Measurements from ENCODE around the gene CADPS2.

DNA sequence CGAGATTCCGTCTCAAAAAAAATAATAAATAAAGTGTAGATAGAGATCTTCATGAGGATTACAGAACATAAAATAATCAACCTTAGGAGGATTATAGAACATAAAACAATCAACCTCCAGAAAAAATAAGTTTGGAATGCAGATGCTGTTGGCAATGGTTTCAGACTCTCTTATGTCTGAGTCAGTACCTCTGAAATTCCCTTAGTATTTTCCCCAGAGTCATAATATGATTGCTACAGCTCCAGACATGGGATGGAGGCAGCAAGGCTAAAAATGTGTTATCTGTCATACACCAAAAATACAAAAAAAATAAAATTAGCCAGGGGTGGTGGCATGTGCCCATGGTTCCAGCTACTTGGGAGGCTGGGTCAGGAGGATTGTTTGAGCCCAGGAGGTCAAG lies 22.2 kb downstream of the CADPS2 start:
- no peak for TF ChIP-seq FOXM1 (IDR thresholded peaks at IDR 0.05; ENCODE audit: low read depth, low read length)
- TF ChIP-seq SP1 (IDR thresholded peaks at IDR 0.05; ENCODE audit: low read depth, low read length) = no peak
- TF ChIP-seq KAT2A (conservative IDR thresholded peaks at IDR 0.05; ENCODE audit: control insufficient read depth, low read depth, low read length) = no peak
- TF ChIP-seq SIN3A (IDR thresholded peaks at IDR 0.05; ENCODE audit: low read depth, low read length) = no peak
- TF ChIP-seq, protein P1, sequence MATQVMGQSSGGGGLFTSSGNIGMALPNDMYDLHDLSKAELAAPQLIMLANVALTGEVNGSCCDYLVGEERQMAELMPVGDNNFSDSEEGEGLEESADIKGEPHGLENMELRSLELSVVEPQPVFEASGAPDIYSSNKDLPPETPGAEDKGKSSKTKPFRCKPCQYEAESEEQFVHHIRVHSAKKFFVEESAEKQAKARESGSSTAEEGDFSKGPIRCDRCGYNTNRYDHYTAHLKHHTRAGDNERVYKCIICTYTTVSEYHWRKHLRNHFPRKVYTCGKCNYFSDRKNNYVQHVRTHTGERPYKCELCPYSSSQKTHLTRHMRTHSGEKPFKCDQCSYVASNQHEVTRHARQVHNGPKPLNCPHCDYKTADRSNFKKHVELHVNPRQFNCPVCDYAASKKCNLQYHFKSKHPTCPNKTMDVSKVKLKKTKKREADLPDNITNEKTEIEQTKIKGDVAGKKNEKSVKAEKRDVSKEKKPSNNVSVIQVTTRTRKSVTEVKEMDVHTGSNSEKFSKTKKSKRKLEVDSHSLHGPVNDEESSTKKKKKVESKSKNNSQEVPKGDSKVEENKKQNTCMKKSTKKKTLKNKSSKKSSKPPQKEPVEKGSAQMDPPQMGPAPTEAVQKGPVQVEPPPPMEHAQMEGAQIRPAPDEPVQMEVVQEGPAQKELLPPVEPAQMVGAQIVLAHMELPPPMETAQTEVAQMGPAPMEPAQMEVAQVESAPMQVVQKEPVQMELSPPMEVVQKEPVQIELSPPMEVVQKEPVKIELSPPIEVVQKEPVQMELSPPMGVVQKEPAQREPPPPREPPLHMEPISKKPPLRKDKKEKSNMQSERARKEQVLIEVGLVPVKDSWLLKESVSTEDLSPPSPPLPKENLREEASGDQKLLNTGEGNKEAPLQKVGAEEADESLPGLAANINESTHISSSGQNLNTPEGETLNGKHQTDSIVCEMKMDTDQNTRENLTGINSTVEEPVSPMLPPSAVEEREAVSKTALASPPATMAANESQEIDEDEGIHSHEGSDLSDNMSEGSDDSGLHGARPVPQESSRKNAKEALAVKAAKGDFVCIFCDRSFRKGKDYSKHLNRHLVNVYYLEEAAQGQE (IDR thresholded peaks at IDR 0.05; ENCODE audit: low read depth, low read length) = no peak
- no peak for TF ChIP-seq EZH2 (IDR thresholded peaks at IDR 0.05; ENCODE audit: borderline replicate concordance, control insufficient read depth, low read depth, low read length)
- TF ChIP-seq, protein P2, sequence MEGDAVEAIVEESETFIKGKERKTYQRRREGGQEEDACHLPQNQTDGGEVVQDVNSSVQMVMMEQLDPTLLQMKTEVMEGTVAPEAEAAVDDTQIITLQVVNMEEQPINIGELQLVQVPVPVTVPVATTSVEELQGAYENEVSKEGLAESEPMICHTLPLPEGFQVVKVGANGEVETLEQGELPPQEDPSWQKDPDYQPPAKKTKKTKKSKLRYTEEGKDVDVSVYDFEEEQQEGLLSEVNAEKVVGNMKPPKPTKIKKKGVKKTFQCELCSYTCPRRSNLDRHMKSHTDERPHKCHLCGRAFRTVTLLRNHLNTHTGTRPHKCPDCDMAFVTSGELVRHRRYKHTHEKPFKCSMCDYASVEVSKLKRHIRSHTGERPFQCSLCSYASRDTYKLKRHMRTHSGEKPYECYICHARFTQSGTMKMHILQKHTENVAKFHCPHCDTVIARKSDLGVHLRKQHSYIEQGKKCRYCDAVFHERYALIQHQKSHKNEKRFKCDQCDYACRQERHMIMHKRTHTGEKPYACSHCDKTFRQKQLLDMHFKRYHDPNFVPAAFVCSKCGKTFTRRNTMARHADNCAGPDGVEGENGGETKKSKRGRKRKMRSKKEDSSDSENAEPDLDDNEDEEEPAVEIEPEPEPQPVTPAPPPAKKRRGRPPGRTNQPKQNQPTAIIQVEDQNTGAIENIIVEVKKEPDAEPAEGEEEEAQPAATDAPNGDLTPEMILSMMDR (IDR thresholded peaks at IDR 0.05 in 2 of 3, conservative IDR thresholded peaks at IDR 0.05 in 1 of 3; ENCODE audit: control insufficient read depth in 2 of 3, extremely low read depth in 1 of 3, insufficient read depth in 1 of 3, low read depth in 3 of 3, low read length in 3 of 3) = no peak
- TF ChIP-seq NR2C2 (IDR thresholded peaks at IDR 0.05; ENCODE audit: borderline replicate concordance, control insufficient read depth, insufficient read length, low read depth) = no peak
- TF ChIP-seq TAF1 (IDR thresholded peaks at IDR 0.05; ENCODE audit: borderline replicate concordance, low read depth, low read length) = no peak
- TF ChIP-seq, protein P3, sequence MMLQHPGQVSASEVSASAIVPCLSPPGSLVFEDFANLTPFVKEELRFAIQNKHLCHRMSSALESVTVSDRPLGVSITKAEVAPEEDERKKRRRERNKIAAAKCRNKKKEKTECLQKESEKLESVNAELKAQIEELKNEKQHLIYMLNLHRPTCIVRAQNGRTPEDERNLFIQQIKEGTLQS (IDR thresholded peaks at IDR 0.05; ENCODE audit: borderline replicate concordance, extremely low read depth, low read depth, low read length) = no peak
- TF ChIP-seq, protein P4, sequence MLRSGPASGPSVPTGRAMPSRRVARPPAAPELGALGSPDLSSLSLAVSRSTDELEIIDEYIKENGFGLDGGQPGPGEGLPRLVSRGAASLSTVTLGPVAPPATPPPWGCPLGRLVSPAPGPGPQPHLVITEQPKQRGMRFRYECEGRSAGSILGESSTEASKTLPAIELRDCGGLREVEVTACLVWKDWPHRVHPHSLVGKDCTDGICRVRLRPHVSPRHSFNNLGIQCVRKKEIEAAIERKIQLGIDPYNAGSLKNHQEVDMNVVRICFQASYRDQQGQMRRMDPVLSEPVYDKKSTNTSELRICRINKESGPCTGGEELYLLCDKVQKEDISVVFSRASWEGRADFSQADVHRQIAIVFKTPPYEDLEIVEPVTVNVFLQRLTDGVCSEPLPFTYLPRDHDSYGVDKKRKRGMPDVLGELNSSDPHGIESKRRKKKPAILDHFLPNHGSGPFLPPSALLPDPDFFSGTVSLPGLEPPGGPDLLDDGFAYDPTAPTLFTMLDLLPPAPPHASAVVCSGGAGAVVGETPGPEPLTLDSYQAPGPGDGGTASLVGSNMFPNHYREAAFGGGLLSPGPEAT (IDR thresholded peaks at IDR 0.05; ENCODE audit: low read depth) = no peak
- TF ChIP-seq CREB1 (IDR thresholded peaks at IDR 0.05; ENCODE audit: low read depth) = no peak
- no peak for TF ChIP-seq SMC3 (IDR thresholded peaks at IDR 0.05; ENCODE audit: borderline replicate concordance, low read length)
